Calu3 (cell line): ENCODE measurements around the gene USH2A. TPM values are rescaled to one million over a fixed set of nuclear protein-coding genes. Genes with fewer than 3 reads are reported as not detected.

ENCODE experiments used
- BruUV-seq: library from RNA; stranded (reverse); fragments of 400-500 nt; replicated peaks from 2 replicates; lab custom pipeline; 2021; lab: Mats Ljungman, UMichigan
- CTCF ChIA-PET: fragments of 300-600 bp; sonication (Branson Sonifier 250); formaldehyde crosslinking; loops from one replicate; lab custom pipeline; 2022; ENCODE audit warnings: antibody characterized with exemption; lab: Charles Lee
- DNase-seq: peaks from one replicate; pipeline ENCODE4 v3.0.0; 2022
- H3K27ac Mint-ChIP-seq: one replicate; pipeline ENCODE4 v1.8.0; 2022; ENCODE audit warnings: mixed read lengths; ENCODE audit not compliant: unreplicated experiment
- H3K27me3 Mint-ChIP-seq: one replicate; pipeline ENCODE4 v1.8.0; 2022; ENCODE audit warnings: mixed read lengths; ENCODE audit not compliant: unreplicated experiment
- H3K36me3 Mint-ChIP-seq: one replicate; pipeline ENCODE4 v1.8.0; 2022; ENCODE audit warnings: mild to moderate bottlenecking, moderate library complexity, mixed read lengths; ENCODE audit not compliant: insufficient read depth, unreplicated experiment
- H3K4me1 Mint-ChIP-seq: one replicate; pipeline ENCODE4 v1.8.0; 2022; ENCODE audit warnings: mild to moderate bottlenecking, low read depth, mixed read lengths; ENCODE audit not compliant: unreplicated experiment
- H3K4me3 Mint-ChIP-seq: one replicate; pipeline ENCODE4 v1.8.0; 2022; ENCODE audit warnings: mild to moderate bottlenecking, low read depth, moderate library complexity, mixed read lengths; ENCODE audit not compliant: unreplicated experiment
- H3K9me3 Mint-ChIP-seq: one replicate; pipeline ENCODE4 v1.8.0; 2022; ENCODE audit warnings: low read depth, mixed read lengths; ENCODE audit not compliant: unreplicated experiment
- intact Hi-C: fragments of 100-400 bp; cut with micrococcal nuclease; formaldehyde crosslinking; loops from one replicate; pipeline ENCODE4 v1.10.0; 2022; ENCODE audit not compliant: unreplicated experiment
- total RNA-seq: library from RNA; stranded (reverse); gene quantifications from 2 replicates; pipeline ENCODE4 v1.2.3, GENCODE V29; 2022
- TF ChIP-seq, protein P1 (sequence below): fragments of 200-600 bp; IDR thresholded peaks from one replicate; pipeline ENCODE4 v1.8.0; 2022; ENCODE audit warnings: antibody characterized with exemption; ENCODE audit not compliant: unreplicated experiment

Gene USH2A
- total RNA-seq, 1 experiment from 2014 or later = not detected

DNA sequence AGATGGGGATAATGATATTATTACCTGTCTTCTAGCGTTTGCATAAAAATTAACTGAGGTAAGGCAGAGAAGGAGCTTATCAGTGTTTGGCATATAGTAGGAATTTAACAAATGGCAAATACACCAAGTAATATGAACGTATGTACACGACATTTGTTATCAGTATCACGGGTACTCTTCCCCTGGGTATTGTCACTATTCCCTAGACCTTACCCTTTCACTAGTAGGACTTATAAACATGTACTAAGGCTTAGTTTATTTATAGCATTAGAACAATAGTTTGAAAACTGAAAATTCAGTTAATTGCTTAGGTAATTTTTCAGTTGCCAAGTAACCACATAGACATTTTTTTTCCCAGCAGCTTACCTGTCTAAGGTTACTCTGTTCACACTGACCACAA is 669.1 kb downstream of the USH2A start:
- no peak for DNase-seq
- H3K36me3 Mint-ChIP-seq = no peaks in the 10 kb centered on the region
- BruUV-seq = no TSS peak
- CTCF ChIA-PET = no interaction called here
- no peaks in the 10 kb centered on the region for H3K4me1 Mint-ChIP-seq
- TF ChIP-seq, protein P1, sequence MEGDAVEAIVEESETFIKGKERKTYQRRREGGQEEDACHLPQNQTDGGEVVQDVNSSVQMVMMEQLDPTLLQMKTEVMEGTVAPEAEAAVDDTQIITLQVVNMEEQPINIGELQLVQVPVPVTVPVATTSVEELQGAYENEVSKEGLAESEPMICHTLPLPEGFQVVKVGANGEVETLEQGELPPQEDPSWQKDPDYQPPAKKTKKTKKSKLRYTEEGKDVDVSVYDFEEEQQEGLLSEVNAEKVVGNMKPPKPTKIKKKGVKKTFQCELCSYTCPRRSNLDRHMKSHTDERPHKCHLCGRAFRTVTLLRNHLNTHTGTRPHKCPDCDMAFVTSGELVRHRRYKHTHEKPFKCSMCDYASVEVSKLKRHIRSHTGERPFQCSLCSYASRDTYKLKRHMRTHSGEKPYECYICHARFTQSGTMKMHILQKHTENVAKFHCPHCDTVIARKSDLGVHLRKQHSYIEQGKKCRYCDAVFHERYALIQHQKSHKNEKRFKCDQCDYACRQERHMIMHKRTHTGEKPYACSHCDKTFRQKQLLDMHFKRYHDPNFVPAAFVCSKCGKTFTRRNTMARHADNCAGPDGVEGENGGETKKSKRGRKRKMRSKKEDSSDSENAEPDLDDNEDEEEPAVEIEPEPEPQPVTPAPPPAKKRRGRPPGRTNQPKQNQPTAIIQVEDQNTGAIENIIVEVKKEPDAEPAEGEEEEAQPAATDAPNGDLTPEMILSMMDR = no peak
- H3K27me3 Mint-ChIP-seq = no peaks in the 10 kb centered on the region
- H3K27ac Mint-ChIP-seq = no peak overlapping the region
- H3K4me3 Mint-ChIP-seq = no peak overlapping the region
- intact Hi-C loops = no loop called here
- no peaks in the 10 kb centered on the region for H3K9me3 Mint-ChIP-seq

DNA sequence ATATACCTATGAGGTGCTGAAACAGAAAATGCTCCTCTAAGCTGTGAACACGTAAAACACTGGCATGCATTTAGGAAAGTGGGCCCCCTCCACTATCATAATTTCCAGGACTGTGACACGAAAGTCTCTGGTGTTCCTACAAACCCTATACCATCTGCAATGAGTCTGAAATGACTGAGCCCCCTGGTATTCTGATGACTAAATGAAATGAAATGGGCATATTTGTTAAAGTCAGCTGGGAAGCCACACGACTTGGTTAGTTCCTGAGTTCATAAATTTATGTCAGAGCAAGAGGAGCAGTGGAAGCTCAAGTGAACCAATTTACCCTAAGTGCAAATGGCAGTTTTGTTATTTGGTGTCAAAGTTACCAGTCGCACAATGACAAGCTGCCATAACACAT is 673.8 kb downstream of the USH2A start:
- Mint-ChIP-seq H3K27ac (no peak overlapping the region), H3K9me3 (no peaks in the 10 kb centered on the region), H3K4me3 (no peak overlapping the region), H3K36me3 (no peaks in the 10 kb centered on the region), H3K27me3 (no peaks in the 10 kb centered on the region), H3K4me1 (no peaks in the 10 kb centered on the region)
- DNase-seq = no peak
- intact Hi-C loops = no loop called here
- CTCF ChIA-PET = no interaction called here
- BruUV-seq = no TSS peak
- TF ChIP-seq, protein P1 = no peak

DNA sequence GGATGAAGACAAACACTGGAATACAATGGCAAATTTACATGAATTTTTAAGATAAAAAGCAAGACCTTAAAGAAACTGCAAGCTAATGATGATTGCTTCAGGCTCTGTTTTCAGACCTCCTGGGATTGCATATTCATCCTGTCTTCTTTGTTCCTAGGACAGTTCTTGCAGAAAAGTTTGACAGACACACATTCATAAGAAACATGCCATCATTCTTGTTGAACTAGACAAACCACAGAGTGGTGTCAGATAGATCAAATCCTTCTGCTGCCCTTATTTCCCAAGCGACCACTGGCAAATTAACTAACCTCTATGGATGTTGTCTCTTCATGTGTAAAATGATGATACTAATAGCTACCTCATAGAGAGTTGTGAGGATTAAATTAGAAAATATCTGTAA is 674.8 kb downstream of the USH2A start:
- H3K36me3 Mint-ChIP-seq = no peaks in the 10 kb centered on the region
- H3K4me3 Mint-ChIP-seq = no peak overlapping the region
- no peaks in the 10 kb centered on the region for H3K4me1 Mint-ChIP-seq
- BruUV-seq = no TSS peak
- H3K27me3 Mint-ChIP-seq = no peaks in the 10 kb centered on the region
- TF ChIP-seq, protein P1 = no peak
- no peak overlapping the region for H3K27ac Mint-ChIP-seq
- intact Hi-C loops = no loop called here
- CTCF ChIA-PET = interaction anchor here (0.7 kb wide), 1 partner anchor 1644 kb away, joined by 3 read pairs; no protein-coding TSS in a partner anchor
- DNase-seq = no peak
- no peaks in the 10 kb centered on the region for H3K9me3 Mint-ChIP-seq

- Mint-ChIP-seq H3K9me3 (no peaks in the 10 kb centered on the region), H3K36me3 (no peaks in the 10 kb centered on the region), H3K4me3 (no peak overlapping the region), H3K27ac (no peak overlapping the region), H3K27me3 (no peaks in the 10 kb centered on the region), H3K4me1 (no peaks in the 10 kb centered on the region)
- CTCF ChIA-PET = no interaction called here
- no peak for DNase-seq
- intact Hi-C loops = no loop called here
- TF ChIP-seq, protein P1 = no peak
- no TSS peak for BruUV-seq
Observed at GRCh38 chr1:215744419-215744818, 678.8 kb downstream of the USH2A start.
